HG03354 (cell line): ENCODE results near the gene SLC43A3.
"Not testable (repeated sequence)": the region's sequence is repeated elsewhere in the genome, so short reads cannot be mapped to it uniquely, and the experiment has no call there.

Source experiments
- ATAC-seq: cut with Tn5 transposase; IDR thresholded peaks from one replicate; pipeline ENCODE4 v1.9.1; 2021; ENCODE audit warnings: mild to moderate bottlenecking; ENCODE audit not compliant: unreplicated experiment, poor library complexity, severe bottlenecking

The SLC43A3 gene

DNA sequence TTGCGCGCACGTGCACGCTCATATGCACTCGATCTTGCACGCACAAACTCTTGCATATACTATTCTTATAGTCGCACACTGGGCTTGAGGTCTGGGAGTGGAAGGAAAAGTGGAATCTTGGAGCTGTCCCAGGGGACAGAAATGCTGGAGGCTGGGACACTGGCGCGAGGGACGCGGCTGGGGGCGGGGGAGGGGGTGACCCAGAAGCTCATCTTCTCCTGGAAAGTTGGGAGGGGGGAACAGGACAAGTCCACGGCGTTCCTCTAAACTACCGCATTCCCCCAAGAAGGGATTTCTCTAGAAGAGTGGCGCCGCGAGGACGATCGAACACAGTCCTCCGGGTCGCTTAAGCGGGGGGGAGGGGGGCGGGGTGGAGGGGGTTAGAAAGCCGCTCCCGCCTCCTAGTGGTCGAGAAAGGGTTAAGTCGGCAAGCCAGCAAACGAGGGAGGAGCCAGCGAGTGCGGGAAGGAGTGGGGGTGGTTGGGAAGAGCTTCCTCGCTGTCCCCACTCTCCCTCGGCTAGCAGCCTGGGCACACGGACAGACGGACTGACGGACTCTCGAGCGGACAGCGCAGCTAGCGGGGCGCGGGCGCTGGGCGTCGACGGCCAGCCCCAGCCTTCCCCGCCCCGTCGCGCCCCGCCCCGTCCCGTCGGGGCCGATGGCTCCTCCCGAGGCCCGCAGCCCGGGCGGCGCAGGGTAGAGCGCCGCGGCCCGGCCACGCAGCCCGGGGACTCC lies 33.3 kb upstream of the SLC43A3 start, which contains the start of gene RTN4RL2:
Gene RTN4RL2, plus strand, starts transcription at position 507 of the 736 bp plus-strand sequence. CDS start 338 bp downstream, outside the sequence.
- ATAC-seq: peak; percentile 58

DNA sequence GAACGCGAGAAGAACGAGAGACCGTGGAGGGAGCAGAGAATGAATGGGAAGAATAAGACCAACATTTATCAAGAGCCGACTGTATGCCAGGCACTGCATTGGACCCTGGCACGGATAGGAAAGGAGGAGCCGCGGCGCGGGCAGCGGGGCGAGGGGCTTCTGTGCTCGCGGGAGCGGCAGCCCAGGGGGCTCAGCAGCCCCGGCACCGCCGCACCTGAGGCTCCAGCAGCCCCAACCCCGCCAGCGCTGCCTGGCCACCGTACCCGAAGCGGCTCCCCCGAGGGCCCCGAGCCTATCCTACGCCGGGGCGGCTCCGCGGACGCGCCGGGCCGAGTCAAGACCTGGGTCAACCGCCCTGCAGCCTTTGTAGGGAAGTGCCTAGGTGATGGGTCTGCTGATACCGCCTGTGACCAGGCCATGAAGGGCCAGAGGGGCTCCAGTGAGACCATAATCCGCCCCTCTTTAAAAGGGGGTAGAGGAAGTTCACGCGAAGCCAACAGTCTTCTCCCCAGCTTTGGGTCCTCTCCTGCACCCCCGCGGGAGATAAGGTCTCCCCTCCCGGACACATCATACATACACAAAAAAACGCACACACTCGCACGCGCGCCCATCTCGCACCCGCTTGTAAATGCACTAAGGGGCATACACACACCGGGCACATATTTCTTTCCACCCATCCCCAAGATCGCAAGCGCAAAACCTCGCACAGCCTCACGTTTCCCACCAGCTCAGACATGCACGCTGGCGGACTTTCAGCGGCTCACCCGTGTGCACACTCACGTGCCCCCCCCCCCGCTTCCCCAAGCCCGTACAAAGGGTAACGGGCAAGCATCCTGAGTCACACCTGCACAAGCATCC lies 32.5 kb upstream of the SLC43A3 start:
- peak; percentile 2 for ATAC-seq

DNA sequence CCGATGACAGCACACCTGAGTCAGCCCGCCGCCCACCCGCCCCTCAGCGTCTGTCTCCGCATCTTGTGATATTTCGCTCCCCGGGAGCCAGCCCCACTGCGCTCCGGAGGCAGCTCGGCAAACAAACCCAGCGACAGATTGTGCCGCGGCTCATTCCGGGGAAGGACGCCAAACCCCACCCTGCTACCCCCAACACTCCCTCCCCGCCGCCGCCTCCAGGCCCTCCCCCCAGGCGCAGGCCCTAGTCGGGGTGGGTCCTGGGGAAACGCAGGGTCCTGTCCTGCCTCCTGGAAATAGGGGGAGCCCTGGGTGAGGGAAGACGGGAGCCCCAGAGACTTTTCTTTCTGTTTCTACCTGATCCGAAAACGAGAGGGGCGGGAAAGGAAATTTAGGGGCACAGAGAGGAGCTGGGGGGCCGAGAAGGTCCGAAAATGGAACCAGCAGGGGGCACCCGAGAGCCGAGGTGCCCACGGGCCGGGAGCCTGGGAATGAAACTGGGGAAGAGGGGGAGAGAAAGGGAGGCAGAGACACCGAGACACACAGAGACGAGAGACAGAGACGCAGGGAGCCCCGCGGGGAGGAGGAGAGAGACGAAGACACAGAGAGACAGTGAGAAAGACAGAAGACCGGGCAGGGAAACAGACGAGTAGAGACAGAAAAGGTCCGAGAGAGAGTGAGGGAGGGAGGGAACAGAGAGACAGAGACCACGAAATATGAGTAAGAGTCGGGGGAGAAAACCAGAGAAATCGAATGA lies 31.7 kb upstream of the SLC43A3 start:
- ATAC-seq: peak; percentile 27

DNA sequence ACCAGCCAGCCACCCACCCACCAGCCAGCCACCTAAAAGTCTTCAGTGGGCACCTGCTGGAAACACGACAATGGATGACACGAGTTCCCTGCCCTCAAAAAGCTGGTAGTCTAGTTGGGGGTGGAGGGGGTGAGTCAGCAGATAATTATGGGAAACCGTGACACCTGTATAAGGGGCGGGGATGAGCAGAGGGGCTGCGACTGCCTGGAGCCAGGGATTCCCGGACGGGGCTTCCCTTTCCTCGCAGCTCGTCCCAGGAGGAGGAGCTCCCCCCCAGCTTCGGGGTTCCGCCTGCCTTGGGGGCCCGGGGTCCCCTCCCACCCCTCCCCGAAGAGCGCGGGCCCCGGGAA lies 31.1 kb upstream of the SLC43A3 start:
- ATAC-seq: no peak

DNA sequence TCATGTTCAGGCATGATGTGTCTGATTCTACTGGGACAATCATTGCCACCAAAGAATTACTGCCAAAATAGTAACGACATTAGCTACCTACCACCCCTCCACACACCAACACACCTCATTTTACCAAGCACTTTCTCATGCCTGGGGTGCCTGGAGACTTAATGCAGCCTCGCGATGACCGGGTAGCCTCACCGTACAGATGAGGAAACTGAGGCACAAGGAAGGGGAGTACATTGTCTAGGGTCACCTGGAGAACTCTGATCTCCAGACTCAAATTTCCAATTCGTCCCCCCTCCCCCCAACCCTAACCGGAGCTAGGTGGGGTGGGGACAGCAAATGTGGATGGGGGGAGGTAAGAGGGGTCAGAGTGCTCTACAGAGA lies 30.7 kb upstream of the SLC43A3 start:
- ATAC-seq: peak; percentile 30

DNA sequence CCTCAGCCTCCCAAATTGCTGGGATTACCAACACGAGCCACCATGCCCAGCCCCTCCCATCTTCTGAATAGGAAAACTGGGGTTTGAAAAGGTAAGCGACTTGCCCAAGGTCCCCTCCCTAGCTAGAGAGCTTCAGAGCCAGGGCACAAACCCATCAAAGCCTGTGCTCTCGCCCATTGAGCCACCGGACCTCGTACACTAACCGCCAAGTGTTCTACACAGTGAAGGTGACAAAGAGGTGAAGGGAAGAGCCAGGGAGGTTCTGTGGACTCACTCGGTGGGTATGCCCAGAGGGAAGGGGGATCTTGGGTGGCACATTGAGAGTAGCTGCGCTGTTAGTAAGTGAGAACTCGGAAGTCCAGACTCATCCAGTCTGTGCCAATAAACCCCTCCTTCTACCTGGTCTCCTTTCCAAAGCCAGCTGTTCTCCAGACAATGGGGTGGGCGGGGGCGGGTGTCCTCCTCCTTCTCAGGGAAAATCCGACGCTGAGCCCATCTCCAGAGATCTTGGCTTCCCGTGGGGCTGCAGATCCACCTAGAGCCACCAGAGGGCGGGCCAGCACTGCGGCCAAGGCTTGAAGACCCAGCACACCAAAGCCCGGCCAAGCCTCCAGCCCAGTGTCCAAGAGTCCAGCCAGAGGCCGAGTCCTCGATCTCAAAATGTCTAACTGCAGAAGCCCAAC lies 30.2 kb upstream of the SLC43A3 start:
- peak; percentile 63 for ATAC-seq

DNA sequence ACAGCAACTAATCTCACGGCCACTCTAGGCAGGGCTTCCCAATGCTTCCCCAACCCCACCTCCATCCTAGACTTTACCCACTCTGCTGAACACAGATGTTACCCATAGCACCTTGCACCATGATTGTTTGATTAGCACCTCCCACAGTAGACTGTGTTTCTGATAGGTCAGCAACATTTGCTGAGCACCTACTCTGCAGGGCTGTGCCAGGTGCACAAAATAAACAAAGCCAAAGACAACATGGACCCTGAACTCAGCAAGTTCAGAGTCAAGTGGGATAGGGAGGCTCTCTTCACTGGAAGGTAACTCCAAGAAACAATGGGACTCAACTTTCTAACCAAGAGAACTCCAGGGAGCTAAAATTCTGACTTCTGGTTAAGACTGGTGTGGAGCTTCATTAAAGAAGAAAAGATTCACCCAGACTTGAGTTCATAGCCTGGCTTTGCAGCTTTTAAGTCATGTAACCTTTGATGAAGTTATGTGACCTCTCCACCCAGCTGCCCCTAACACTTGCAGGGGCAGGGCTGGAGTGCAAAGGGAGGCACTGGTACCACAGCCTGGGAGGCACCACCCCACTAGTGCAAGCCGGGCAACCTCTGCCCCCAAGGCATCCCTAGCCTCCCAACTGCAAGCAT lies 26.7 kb upstream of the SLC43A3 start:
- no peak for ATAC-seq

DNA sequence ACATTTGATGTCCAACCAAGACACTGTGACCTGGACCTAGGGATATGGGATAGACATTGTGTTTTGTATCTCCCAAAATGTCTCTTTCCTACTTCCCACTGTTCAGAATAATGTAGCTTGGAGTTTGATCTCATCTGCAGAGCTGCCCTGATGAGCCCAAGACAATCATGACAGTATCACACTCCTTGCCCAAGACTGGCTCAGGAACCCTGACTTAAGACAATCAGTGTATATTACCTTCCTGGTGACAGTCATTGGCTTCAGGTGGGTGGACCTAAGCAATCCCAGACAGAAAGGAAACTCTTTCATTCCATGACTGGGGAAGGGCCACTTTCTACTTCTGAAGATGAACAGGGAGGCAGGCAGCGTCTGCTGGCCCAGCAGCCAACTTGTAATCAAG lies 19.1 kb upstream of the SLC43A3 start:
- no peak for ATAC-seq

DNA sequence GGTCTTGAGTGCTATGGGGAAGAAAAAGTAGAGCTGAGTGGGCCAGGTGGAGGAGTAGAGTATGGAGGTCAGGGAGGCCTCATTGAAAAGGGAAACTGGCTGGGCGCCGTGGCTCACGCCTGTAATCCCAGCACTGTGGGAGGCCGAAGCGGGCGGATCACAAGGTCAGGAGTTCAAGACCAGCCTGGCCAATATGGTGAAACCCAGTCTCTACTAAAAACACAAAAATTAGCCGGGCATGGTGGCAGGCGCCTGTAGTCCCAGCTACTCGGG lies 18.1 kb upstream of the SLC43A3 start:
- not testable (repeated sequence) for ATAC-seq

DNA sequence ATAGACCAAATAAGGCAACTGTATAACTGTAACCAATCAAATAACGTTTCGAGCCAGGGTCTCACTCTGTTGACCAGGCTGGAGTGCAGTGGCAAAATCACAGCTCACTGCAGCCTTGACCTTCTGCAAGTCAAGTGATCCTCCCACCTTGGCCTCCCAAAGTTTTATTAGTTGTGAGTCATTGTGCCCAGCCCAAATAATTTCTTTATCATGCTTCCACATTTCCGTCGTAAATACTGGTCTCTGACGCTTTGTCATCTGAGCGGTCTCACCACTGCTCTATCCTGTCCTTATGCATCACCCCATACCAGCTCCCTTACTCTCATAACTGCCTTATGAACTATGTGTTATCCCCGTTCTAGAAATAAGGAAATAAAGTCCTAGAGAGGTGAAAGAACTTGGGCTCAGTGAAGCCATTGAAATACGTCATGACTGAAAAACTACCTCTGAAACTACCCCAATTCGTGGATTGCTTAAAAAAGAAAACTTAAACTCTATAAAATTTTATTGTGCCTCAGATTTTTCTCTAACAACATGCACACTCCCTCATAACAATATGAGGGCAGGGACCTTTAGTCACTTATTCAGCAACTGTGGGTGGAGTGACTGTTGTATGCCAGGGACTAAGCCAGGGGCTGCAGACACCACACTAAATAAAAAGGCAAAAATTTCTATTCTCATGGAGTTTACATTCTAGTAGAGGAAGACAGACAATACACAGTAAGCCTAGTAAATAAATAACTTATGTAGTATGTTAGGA lies 17.6 kb upstream of the SLC43A3 start:
- ATAC-seq: no peak

DNA sequence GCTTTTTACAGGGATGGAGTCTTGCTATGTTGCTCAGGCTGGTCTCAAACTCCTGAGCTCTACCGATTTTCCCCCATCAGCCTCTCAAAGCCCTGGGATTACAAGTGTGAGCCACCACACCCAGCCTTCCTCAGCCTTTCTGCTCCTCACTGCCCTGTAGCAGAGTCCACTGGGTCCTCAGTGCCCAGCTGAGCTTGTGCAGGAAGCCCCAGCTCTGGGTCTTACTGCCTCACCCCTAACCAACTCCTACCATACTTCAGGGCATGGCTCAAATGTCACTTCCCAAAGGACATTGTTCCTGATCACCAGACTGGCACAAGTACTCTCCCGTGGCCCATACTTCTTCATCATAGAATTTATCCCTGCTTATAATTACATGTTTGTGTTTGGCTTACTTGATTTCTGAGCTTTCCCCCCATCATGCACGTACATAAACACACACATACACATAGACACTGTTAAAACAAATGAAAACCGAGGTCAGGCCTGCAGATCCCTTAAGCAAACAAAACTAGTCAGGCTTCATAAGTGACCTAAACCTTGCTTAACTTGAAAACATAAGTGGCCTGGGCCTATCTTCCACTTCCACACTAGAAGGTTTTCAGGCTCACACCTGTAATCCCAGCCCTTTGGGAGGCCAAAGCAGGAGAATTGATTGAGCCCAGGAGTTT lies 14.0 kb upstream of the SLC43A3 start:
- ATAC-seq: no peak

DNA sequence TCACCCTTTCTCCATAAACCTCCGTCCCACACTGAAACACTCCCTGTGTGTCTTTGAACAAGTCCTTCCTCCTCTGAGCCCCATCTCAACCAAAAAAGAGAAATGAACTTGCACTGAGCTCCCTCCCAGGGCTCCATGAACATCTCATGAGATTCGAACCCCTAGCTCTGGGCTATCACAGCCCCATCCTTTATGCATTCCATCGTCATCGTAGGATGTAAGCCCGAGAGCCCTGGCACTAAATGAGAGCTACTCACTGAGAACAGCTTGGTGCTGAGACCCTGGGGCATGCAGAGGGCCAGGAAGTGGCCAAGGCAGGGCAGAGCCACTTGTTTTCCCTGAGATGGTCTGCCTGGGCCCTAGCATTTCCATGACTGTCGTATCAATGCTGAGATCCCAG lies 12.9 kb upstream of the SLC43A3 start:
- no peak for ATAC-seq

DNA sequence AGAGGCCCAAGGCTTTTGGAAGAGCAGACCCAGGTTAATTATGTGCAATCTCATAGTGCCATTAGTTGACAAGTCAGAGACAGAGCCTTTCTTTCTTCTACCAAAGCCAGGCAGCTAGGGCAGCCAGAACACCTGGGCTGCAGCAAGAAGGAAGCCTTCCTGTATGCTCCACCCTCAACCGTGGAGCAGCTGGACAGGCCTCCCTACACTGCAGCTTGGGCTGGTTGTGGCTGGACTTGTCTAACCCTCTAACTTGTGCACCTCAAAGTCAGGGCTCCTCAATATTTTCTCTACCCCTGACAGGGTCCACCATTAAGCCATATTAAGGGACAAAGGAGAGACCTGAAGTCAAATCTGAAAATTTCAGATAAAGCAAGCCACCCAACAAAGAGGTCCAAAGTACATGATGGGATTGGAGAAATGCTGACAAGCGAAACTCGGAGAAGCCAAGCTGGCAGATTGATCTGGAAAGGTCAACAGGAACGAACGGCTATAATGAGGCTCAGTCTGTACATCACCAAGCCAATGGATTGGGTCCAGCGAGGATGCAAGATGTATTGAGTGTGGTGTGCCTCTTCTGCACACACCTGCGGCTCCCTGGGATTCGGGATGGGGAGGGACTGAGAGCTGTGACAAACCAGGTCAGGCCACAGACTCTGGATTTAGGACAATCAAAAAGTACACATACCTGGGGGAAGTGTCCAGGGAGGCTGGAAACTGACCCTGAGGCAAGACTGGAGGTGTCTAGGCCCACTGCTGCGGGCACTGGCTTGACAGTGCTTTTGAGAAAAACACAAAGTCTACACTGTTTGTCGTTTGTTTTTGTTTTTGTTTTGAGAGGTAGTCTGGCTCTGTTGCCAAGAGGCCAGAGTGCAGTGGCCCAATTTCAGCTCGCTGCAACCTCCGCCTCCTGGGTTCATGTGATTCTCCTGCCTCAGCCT lies 11.7 kb upstream of the SLC43A3 start:
- no peak for ATAC-seq

DNA sequence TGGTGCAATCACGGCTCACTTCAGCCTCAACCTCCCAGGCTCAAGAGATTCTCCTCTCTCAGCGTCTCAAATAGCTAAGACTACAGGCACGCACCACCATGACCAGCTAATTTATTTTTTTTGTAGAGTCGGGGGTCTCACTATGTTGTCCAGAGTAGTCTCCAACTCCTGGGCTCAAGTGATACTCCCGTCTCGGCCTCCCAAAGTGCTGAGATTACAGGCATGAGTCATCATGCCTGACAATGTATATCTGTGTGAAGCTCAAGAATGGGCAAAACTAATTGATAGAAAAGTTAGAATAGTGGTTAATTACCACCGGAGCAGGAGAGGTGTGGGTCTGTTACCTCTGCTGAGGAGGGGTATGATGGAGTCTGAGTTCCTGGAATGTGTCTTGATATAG lies 9.1 kb upstream of the SLC43A3 start:
- no peak for ATAC-seq

DNA sequence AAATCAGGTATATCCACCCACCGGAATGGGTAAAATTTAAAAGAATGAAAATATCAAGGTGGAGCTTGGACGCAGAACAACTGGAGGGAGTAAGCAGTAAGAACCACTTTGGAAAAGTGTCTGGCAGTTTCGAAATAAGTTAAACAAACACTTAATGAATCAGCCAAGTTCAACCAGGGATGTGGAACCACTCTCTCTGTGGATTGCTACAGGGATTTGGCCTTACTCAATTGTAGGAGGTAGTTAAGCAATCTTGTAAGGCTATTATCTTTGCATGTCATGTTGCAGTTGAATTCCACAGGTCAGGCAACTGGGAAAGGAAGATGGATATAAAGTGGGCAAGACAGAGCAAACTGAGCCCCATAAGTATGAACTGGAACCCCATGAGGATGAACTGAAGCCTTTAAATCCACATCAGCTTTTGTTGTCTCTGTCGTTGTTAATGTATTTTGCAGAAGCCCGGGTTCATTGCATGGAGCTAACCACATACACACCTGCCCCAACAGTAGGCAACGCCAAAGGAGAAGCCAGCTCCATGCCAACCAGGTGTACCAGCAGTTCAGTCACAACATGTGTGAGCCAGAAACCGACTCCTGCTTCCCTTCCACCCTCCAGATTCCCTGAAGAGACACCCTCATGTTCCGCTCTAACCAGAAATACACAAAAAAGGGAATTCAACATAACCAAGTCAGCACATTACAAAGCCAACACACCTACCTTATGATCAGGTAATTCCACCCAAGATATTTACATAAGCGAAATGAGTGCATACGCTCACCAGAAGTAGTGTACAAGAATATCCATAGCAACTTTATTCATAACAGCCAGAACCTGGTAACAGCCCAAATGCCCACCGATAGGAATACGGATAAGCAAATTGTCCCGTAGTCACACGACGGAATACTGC lies 8.0 kb upstream of the SLC43A3 start:
- no peak for ATAC-seq

DNA sequence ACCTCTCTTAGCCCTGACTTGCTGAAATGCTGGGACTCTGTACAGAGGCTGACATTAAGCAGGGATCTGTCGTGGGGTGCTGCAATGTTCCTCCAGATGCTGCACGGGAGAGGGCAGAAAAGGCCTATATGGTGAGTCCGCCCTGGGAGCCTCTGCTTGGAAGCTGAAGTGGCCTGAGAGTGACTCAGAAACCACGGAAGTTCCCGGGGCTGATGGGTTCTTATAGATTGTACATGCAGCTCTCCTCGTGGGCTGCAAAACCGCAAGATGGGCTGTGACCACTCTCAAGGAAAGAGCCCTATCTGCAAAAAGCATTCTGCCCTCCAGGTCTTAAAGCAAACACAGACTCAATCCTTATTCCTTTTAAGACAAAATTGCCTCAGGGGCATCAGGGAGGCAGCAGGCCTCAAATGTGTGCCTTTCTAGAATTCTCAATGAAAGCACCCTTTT lies 5.8 kb upstream of the SLC43A3 start:
- no peak for ATAC-seq
